ENCODE data around the gene HAGHL.

DNA sequence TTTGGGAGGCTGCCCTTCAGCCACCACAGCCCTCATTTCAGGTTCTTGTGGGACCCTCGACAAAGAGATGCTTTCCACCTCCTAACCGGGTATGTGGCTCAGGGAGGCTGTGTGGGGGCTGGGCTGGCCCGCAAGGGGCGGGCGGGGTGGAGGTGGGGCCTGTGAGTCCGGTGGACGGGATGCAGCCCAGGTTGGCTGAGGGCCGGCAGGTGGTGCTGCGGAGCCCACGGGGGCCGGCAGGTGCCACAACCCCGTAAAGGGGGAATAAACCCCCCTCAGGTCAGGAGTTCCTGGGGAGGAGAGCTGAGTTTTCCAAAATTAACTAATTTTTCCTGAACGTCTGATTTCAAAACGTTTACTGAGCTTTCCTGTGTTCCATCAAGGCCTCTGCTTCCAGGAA, 18.8 kb downstream of the HAGHL start:
- TF ChIP-seq, protein P1, sequence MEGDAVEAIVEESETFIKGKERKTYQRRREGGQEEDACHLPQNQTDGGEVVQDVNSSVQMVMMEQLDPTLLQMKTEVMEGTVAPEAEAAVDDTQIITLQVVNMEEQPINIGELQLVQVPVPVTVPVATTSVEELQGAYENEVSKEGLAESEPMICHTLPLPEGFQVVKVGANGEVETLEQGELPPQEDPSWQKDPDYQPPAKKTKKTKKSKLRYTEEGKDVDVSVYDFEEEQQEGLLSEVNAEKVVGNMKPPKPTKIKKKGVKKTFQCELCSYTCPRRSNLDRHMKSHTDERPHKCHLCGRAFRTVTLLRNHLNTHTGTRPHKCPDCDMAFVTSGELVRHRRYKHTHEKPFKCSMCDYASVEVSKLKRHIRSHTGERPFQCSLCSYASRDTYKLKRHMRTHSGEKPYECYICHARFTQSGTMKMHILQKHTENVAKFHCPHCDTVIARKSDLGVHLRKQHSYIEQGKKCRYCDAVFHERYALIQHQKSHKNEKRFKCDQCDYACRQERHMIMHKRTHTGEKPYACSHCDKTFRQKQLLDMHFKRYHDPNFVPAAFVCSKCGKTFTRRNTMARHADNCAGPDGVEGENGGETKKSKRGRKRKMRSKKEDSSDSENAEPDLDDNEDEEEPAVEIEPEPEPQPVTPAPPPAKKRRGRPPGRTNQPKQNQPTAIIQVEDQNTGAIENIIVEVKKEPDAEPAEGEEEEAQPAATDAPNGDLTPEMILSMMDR (optimal IDR thresholded peaks at IDR 0.05 in 1 of 3, IDR thresholded peaks at IDR 0.05 in 1 of 3, conservative IDR thresholded peaks at IDR 0.05 in 1 of 3; ENCODE audit: extremely low read depth in 1 of 3, insufficient read depth in 2 of 3, low read length in 3 of 3) = peak; percentile 22 to 73 (median 68)
- TF ChIP-seq EZH2 (IDR thresholded peaks at IDR 0.05; ENCODE audit: low read length) = no peak

All from keratinocyte (primary cell).